Measurements from ENCODE around the gene KNOP1. TPM values are rescaled to one million over a fixed set of nuclear protein-coding genes. Genes with fewer than 3 reads are reported as not detected.

Gene KNOP1
- polyA plus RNA-seq, 3 donors = 1.5 to 2.8 (median 2.4) TPM

DNA sequence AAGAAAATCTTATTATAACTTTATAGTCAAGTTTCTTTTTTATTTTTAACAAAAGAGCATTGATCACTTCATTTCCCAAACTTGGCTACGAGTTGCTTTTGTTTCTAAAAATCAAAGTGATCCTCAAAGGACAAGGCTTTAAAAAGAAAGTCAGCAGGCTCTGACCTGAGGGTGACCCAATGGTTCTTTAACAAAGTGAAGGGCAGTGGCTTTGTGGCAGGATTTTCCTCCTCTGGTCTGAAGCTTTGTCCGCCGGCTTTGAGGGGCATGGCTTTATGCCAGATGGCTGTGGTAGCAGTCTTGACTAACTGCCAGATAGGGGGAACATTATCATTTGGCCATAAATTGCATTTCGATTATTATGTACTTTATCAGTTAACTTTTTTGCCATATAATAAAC is 28.5 kb upstream of the KNOP1 start:
- H3K27me3 ChIP-seq (ENCODE audit: control insufficient read depth in 2 of 2, insufficient read depth in 2 of 2, low read length in 2 of 2) = no peaks in the 10 kb centered on the region
- Mint-ChIP-seq H3K36me3 (no peaks in the 10 kb centered on the region), H3K4me1 (no peaks in the 10 kb centered on the region), H3K27ac (no peak overlapping the region), H3K4me3 (no peak overlapping the region), H3K27me3 (ENCODE audit: low read depth in 3 of 3) (peaks cover 0 to 3% (median 0%) of the 10 kb centered on the region in 3 donors), H3K9me3 (no peaks in the 10 kb centered on the region)
- H3K4me2 ChIP-seq (replicated peaks; ENCODE audit: extremely low read depth, low read length, poor library complexity, severe bottlenecking) = no peak overlapping the region
- H2AFZ ChIP-seq (ENCODE audit: insufficient read depth, low read depth, low read length, poor library complexity, severe bottlenecking) = no peak overlapping the region
- no peak for TF ChIP-seq CTCF (IDR thresholded peaks at IDR 0.05)
- WGBS (ENCODE audit: insufficient coverage) = no CpG with 5 or more reads among the region's 4 CpGs
- intact Hi-C loops (cut with micrococcal nuclease) = no loop called here
- H3K4me3 ChIP-seq (replicated peaks in 1 of 3; ENCODE audit: low read depth in 2 of 3, low read length in 3 of 3) = no peak overlapping the region
- H3K79me2 ChIP-seq (ENCODE audit: insufficient read depth, low read length) = no peaks in the 10 kb centered on the region
- no peaks in the 10 kb centered on the region for H3K36me3 ChIP-seq (replicated peaks in 1 of 2; ENCODE audit: control insufficient read depth in 1 of 2, insufficient read depth in 2 of 2, low read length in 2 of 2)
- no peak overlapping the region for H3K9ac ChIP-seq (ENCODE audit: insufficient read depth, low read length, poor library complexity, severe bottlenecking)
- DNase-seq = no peak
- no peak overlapping the region for H3K27ac ChIP-seq (ENCODE audit: low read depth in 1 of 2, low read length in 2 of 2)
- H3K4me1 ChIP-seq (ENCODE audit: control insufficient read depth in 1 of 2, insufficient read depth in 2 of 2, low read length in 2 of 2) = no peaks in the 10 kb centered on the region
- H4K20me1 ChIP-seq (ENCODE audit: insufficient read depth, low read length) = no peaks in the 10 kb centered on the region
- no peaks in the 10 kb centered on the region for H3K9me3 ChIP-seq (replicated peaks in 1 of 2; ENCODE audit: control insufficient read depth in 1 of 2, insufficient read depth in 1 of 2, low read length in 2 of 2)

DNA sequence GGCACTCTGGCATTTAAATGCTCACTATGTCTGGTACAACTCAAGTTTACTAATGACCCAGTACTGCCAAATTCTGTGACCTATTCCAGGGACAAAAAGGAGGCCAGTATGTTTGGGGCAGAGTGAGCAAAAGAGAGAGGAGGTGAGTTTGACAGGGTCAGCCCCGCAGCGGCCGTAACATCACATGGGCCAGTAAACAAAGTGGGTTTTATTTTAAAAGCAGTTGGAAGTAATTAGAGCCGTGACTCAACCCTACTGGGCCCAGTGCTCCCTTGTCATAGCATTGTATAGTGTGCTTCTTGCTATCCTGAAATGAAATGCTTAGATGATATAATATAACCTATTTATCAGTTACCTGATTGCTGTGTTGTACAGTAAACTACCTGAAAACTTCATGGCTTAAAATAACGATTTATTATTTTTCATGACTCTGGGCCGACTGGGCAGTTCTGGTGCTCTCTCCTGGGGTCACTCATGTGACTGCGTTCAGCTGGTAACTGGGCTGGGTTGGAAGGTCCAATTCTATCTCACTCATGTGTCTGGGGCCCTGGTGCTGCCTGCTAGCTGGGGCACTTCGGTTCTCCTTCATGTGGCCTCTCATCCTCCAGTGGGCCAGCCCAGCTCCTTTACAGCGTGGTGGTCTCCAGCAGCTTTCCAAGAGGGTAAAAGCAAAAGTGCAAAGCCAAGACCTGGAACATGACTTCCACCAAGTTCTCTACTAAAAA is 27.4 kb upstream of the KNOP1 start:
- no peak overlapping the region for H3K9ac ChIP-seq (ENCODE audit: insufficient read depth, low read length, poor library complexity, severe bottlenecking)
- DNase-seq = no peak
- no peak overlapping the region for H3K27ac Mint-ChIP-seq
- H4K20me1 ChIP-seq (ENCODE audit: insufficient read depth, low read length) = no peaks in the 10 kb centered on the region
- H3K27ac ChIP-seq (ENCODE audit: low read depth in 1 of 2, low read length in 2 of 2) = no peak overlapping the region
- H2AFZ ChIP-seq (ENCODE audit: insufficient read depth, low read depth, low read length, poor library complexity, severe bottlenecking) = no peak overlapping the region
- no peak overlapping the region for H3K4me2 ChIP-seq (replicated peaks; ENCODE audit: extremely low read depth, low read length, poor library complexity, severe bottlenecking)
- no peaks in the 10 kb centered on the region for H3K4me1 ChIP-seq (ENCODE audit: control insufficient read depth in 1 of 2, insufficient read depth in 2 of 2, low read length in 2 of 2)
- no peak for TF ChIP-seq CTCF (IDR thresholded peaks at IDR 0.05)
- no peak overlapping the region for H3K4me3 Mint-ChIP-seq
- no peaks in the 10 kb centered on the region for H3K79me2 ChIP-seq (ENCODE audit: insufficient read depth, low read length)
- H3K4me3 ChIP-seq (replicated peaks in 1 of 3; ENCODE audit: low read depth in 2 of 3, low read length in 3 of 3) = no peak overlapping the region
- H3K27me3 ChIP-seq (ENCODE audit: control insufficient read depth in 2 of 2, insufficient read depth in 2 of 2, low read length in 2 of 2) = no peaks in the 10 kb centered on the region
- H3K36me3 ChIP-seq (replicated peaks in 1 of 2; ENCODE audit: control insufficient read depth in 1 of 2, insufficient read depth in 2 of 2, low read length in 2 of 2) = no peaks in the 10 kb centered on the region
- H3K36me3 Mint-ChIP-seq = no peaks in the 10 kb centered on the region
- H3K4me1 Mint-ChIP-seq = no peaks in the 10 kb centered on the region
- intact Hi-C loops (cut with micrococcal nuclease) = no loop called here
- no peaks in the 10 kb centered on the region for H3K9me3 ChIP-seq (replicated peaks in 1 of 2; ENCODE audit: control insufficient read depth in 1 of 2, insufficient read depth in 1 of 2, low read length in 2 of 2)
- peaks cover 0 to 3% (median 0%) of the 10 kb centered on the region in 3 donors for H3K27me3 Mint-ChIP-seq (ENCODE audit: low read depth in 3 of 3)
- WGBS (ENCODE audit: insufficient coverage) = 100% methylated on average over 5 of the region's 9 CpGs
- no peaks in the 10 kb centered on the region for H3K9me3 Mint-ChIP-seq
